ENCODE results near the gene TSEN15.

The TSEN15 gene

DNA sequence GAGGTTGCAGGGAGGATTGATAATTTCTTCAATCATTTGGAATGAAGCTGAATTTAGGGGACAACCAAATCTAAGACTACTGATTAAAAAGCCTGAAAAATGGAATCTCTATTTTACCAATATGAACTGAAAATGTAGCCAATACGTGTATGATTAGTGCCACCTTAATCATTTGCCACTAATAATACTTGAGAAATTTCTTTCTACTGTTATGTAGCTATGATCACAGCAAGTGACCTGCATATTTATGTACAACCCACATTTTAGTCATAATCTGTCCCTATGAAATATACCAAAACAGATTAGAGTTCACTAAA is 20.5 kb upstream of the TSEN15 start:
- WGBS (ENCODE audit: insufficient coverage, insufficient read length) = no CpG with 5 or more reads among the region's 1 CpG
- H3K36me3 ChIP-seq (ENCODE audit: control insufficient read depth, insufficient read depth, low read length) = no peaks in the 10 kb centered on the region
- no peak overlapping the region for H3K27ac ChIP-seq (ENCODE audit: low read length)
- no peak for DNase-seq (ENCODE audit: low read depth, low spot score)
- H3K4me3 ChIP-seq (ENCODE audit: low read length) = no peak overlapping the region
- no peaks in the 10 kb centered on the region for H3K4me1 ChIP-seq (ENCODE audit: control insufficient read depth, insufficient read depth, low read length)
- no peaks in the 10 kb centered on the region for H3K9me3 ChIP-seq (ENCODE audit: control insufficient read depth, insufficient read depth, low read length)
- peaks cover 5% of the 10 kb centered on the region for H3K27me3 ChIP-seq (ENCODE audit: control insufficient read depth, insufficient read depth, low read length)

DNA sequence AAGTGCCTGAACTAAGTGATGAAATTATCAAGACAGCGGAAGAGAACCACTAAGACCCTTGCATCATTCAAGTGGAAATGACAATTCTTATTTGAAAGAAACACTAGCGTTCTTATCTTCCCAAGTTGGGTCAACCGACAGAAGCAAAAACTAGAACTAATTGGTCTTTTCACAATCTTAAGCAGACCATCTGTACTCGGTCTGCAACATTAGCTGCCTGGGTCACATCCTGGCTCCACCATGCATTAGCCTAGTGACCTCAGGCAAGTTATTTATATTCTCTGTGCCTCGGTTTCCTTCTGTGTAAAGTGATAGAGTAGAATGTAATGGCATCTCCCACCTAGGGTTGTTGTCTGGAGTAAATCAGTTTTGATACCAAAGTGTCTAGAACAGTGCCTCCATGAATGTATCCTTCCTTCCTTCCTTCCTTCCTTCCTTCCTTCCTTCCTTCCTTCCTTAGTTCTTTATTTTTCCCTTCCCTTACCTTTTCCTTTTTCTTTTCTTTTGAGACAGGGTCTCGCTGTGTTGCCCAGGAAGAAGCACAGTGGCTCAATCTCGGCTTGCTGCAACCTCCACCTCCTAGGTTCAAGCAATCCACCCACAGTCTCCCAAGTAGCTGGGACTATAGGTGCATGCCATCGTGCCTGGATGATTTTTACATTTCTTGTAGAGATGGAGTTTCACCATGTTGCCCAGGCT is 20.0 kb upstream of the TSEN15 start:
- no peak overlapping the region for H3K27ac ChIP-seq (ENCODE audit: low read length)
- no peak overlapping the region for H3K4me3 ChIP-seq (ENCODE audit: low read length)
- no CpG with 5 or more reads among the region's 8 CpGs for WGBS (ENCODE audit: insufficient coverage, insufficient read length)
- DNase-seq (ENCODE audit: low read depth, low spot score) = no peak
- no peaks in the 10 kb centered on the region for H3K4me1 ChIP-seq (ENCODE audit: control insufficient read depth, insufficient read depth, low read length)
- H3K36me3 ChIP-seq (ENCODE audit: control insufficient read depth, insufficient read depth, low read length) = no peaks in the 10 kb centered on the region
- no peaks in the 10 kb centered on the region for H3K9me3 ChIP-seq (ENCODE audit: control insufficient read depth, insufficient read depth, low read length)
- peaks cover 10% of the 10 kb centered on the region for H3K27me3 ChIP-seq (ENCODE audit: control insufficient read depth, insufficient read depth, low read length)

DNA sequence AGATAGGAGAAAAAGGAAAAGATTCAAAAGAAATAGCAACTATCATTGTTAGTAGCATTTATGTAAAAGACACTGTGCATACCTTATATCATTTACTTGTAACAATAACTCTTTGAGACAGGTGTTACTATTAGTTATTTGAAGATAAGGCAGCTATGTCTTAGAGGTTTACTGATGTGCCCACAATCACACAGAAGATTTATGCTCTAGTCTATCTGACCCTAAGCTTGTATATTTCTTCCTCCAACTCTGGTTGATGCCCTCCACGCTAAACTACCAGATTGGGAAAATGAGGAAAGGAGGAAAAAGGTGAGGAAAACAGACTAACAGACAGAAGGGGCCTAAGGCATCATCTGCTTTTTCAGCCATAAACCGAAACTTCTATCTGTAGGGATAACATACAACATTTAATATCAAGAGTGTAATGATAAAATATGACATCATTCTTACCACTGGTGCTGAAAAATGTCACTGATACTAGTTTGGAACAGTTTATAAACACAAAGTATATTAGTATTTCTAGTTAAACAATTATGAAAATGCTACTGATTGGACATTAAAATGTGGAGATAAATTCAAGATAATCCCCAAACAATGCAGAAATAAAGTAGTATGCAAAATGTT is 19.1 kb upstream of the TSEN15 start:
- no peak overlapping the region for H3K4me3 ChIP-seq (ENCODE audit: low read length)
- H3K27ac ChIP-seq (ENCODE audit: low read length) = no peak overlapping the region
- no peak for DNase-seq (ENCODE audit: low read depth, low spot score)
- no peaks in the 10 kb centered on the region for H3K4me1 ChIP-seq (ENCODE audit: control insufficient read depth, insufficient read depth, low read length)
- H3K27me3 ChIP-seq (ENCODE audit: control insufficient read depth, insufficient read depth, low read length) = peaks cover 11% of the 10 kb centered on the region
- H3K9me3 ChIP-seq (ENCODE audit: control insufficient read depth, insufficient read depth, low read length) = no peaks in the 10 kb centered on the region
- no peaks in the 10 kb centered on the region for H3K36me3 ChIP-seq (ENCODE audit: control insufficient read depth, insufficient read depth, low read length)
- WGBS (ENCODE audit: insufficient coverage, insufficient read length) = no CpG with 5 or more reads among the region's 2 CpGs

DNA sequence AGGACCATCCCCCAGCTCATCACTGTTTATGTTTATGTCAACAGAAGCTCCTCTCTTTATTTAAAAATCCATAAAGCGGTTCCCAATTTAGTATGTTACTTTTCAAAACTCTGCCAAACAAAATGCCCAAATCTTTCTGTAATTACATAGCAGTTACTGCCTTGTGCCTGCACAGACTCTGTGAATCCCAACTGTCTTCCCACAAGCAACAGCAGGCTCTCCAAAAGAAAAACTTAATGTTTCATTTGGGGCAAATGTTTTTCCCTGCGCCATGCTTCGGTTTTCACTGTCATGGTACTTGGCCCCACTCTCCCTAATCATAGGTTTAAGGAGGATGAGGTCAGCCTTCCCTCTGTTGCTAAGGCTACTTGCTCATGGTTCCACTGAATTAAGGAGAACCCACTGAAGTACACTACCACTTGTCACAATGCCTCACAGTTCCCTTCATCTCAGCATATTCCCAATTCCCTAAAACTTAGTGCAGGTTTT is 18.6 kb upstream of the TSEN15 start:
- no peaks in the 10 kb centered on the region for H3K4me1 ChIP-seq (ENCODE audit: control insufficient read depth, insufficient read depth, low read length)
- H3K4me3 ChIP-seq (ENCODE audit: low read length) = no peak overlapping the region
- DNase-seq (ENCODE audit: low read depth, low spot score) = no peak
- WGBS (ENCODE audit: insufficient coverage, insufficient read length) = no CpG with 5 or more reads among the region's 3 CpGs
- H3K9me3 ChIP-seq (ENCODE audit: control insufficient read depth, insufficient read depth, low read length) = no peaks in the 10 kb centered on the region
- no peaks in the 10 kb centered on the region for H3K36me3 ChIP-seq (ENCODE audit: control insufficient read depth, insufficient read depth, low read length)
- no peak overlapping the region for H3K27ac ChIP-seq (ENCODE audit: low read length)
- H3K27me3 ChIP-seq (ENCODE audit: control insufficient read depth, insufficient read depth, low read length) = peaks cover 17% of the 10 kb centered on the region

DNA sequence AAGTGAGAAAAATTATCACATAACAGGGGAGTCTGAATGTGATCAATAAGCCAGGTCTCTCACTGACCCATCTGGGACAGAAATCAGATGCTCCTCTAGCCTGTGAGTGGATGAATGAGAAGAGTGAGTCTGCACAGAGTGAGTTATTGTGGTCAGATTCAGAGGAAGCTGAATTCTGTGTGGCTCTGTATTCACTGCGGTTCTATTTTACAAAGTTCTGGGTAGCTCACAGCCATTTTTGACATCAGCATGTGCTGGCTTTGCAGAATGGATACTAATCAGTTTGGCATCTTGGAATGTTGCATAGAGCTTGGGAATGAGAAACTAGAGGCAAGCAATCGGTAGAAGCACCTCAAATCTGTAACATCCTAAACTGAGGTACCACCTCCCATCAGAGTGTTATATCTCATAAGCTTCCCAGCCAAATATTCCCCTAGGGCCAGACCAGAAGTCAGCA is 17.8 kb upstream of the TSEN15 start:
- no peak for DNase-seq (ENCODE audit: low read depth, low spot score)
- Histone ChIP-seq H3K9me3 (ENCODE audit: control insufficient read depth, insufficient read depth, low read length) (no peaks in the 10 kb centered on the region), H3K4me3 (ENCODE audit: low read length) (no peak overlapping the region), H3K27me3 (ENCODE audit: control insufficient read depth, insufficient read depth, low read length) (peaks cover 22% of the 10 kb centered on the region), H3K36me3 (ENCODE audit: control insufficient read depth, insufficient read depth, low read length) (no peaks in the 10 kb centered on the region), H3K27ac (ENCODE audit: low read length) (no peak overlapping the region), H3K4me1 (ENCODE audit: control insufficient read depth, insufficient read depth, low read length) (no peaks in the 10 kb centered on the region)
- no CpG with 5 or more reads among the region's 2 CpGs for WGBS (ENCODE audit: insufficient coverage, insufficient read length)

DNA sequence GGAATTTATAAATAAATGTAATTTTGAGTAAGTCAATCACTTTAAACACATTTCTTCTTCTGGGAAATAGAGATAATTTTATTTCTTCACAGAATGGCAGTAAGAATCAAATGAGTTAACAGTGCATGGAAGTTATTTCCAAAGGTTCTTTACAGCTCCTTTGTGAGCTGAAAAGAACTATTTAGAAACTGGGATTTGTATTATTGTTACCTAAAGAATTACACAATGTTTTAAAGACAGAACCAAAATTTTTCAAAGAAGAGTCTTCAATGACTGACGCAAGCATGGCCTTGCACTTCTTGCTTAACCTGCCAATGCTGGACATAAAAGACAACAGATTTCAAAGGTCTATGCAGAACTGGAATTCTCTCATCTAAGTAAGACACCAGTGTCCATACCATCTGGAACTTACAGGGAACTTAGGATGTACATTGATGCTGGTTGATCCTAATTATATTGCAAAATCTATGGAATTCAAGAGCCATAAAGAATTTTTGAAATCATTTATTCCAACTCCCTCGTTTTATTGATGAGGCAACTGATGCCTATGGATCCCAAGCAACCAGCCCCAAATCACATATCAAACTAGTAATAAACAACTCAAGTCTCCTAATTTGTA is 16.7 kb upstream of the TSEN15 start:
- no peak overlapping the region for H3K27ac ChIP-seq (ENCODE audit: low read length)
- no peaks in the 10 kb centered on the region for H3K4me1 ChIP-seq (ENCODE audit: control insufficient read depth, insufficient read depth, low read length)
- no peaks in the 10 kb centered on the region for H3K36me3 ChIP-seq (ENCODE audit: control insufficient read depth, insufficient read depth, low read length)
- DNase-seq (ENCODE audit: low read depth, low spot score) = no peak
- no CpG with 5 or more reads among the region's 2 CpGs for WGBS (ENCODE audit: insufficient coverage, insufficient read length)
- H3K27me3 ChIP-seq (ENCODE audit: control insufficient read depth, insufficient read depth, low read length) = peaks cover 26% of the 10 kb centered on the region
- no peaks in the 10 kb centered on the region for H3K9me3 ChIP-seq (ENCODE audit: control insufficient read depth, insufficient read depth, low read length)
- H3K4me3 ChIP-seq (ENCODE audit: low read length) = no peak overlapping the region

DNA sequence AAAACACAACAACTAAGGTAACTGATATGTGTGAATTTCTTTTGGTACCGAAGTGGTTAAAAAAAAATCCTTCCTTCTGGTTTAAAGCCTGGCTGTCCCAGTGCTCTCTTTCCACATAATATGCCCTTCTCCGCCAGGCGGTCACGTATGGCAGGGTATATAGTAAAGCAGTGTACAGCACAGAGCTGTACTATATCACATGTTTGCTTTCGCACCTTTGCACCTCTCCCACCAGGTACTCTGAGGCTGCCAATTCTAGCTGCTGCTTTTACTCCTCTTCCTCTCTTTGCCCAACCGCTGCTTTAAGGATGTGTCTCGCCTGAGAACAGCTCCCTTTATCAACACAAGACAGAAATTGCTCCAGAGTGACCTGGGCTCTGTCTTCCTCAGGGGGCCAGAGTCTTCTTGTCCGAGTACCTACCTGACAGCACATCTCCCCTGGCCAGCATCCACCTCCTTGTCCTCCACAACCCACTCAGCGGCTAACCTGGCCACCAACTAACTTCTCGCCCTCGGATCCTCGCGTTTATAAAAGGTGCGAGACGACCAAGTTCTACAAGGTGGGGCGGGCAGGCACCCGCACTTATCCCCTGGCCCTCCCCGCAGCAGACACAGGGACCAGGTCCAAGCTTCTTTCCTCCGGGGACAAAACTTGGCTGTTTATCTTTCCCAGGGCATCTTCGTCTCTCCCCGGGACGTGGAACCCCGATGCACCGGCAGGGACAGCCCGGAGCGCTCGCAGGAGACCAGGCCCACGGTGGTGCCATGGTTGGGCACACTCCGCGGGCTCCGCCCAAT is 15.6 kb upstream of the TSEN15 start:
- DNase-seq (ENCODE audit: low read depth, low spot score) = no peak
- H3K27me3 ChIP-seq (ENCODE audit: control insufficient read depth, insufficient read depth, low read length) = peaks cover 26% of the 10 kb centered on the region
- H3K4me3 ChIP-seq (ENCODE audit: low read length) = peak overlapping the region; percentile 57; the same call in 1 of the 2 replicates
- no CpG with 5 or more reads among the region's 31 CpGs for WGBS (ENCODE audit: insufficient coverage, insufficient read length)
- no peak overlapping the region for H3K27ac ChIP-seq (ENCODE audit: low read length)
- H3K36me3 ChIP-seq (ENCODE audit: control insufficient read depth, insufficient read depth, low read length) = no peaks in the 10 kb centered on the region
- H3K9me3 ChIP-seq (ENCODE audit: control insufficient read depth, insufficient read depth, low read length) = no peaks in the 10 kb centered on the region
- H3K4me1 ChIP-seq (ENCODE audit: control insufficient read depth, insufficient read depth, low read length) = no peaks in the 10 kb centered on the region

DNA sequence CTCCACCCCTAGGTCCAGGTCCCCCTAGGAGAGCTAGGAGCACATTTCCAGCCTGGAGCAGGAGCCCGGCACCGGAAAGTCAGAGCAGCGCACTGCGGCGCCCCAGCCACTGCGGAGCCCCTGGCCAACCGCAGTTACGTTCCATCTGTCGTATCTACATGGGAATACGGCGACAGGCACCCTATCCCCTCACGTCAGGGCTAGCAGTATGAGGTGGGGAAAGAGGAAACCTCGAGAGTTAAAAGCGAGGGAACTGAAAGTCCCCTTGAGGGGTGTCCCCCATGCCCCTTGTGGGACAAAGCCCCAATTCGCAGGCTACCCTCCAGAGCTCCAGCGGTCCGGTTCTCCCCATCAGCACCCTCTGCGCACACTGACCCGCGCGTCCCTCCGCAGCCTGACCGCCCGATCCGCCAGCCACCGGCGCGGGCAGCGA is 15.0 kb upstream of the TSEN15 start:
- no CpG with 5 or more reads among the region's 29 CpGs for WGBS (ENCODE audit: insufficient coverage, insufficient read length)
- no peaks in the 10 kb centered on the region for H3K4me1 ChIP-seq (ENCODE audit: control insufficient read depth, insufficient read depth, low read length)
- no peak for DNase-seq (ENCODE audit: low read depth, low spot score)
- H3K9me3 ChIP-seq (ENCODE audit: control insufficient read depth, insufficient read depth, low read length) = no peaks in the 10 kb centered on the region
- H3K4me3 ChIP-seq (ENCODE audit: low read length) = peak overlapping the region; percentile 57; the same call in 1 of the 2 replicates
- no peaks in the 10 kb centered on the region for H3K36me3 ChIP-seq (ENCODE audit: control insufficient read depth, insufficient read depth, low read length)
- peaks cover 26% of the 10 kb centered on the region for H3K27me3 ChIP-seq (ENCODE audit: control insufficient read depth, insufficient read depth, low read length)
- no peak overlapping the region for H3K27ac ChIP-seq (ENCODE audit: low read length)

DNA sequence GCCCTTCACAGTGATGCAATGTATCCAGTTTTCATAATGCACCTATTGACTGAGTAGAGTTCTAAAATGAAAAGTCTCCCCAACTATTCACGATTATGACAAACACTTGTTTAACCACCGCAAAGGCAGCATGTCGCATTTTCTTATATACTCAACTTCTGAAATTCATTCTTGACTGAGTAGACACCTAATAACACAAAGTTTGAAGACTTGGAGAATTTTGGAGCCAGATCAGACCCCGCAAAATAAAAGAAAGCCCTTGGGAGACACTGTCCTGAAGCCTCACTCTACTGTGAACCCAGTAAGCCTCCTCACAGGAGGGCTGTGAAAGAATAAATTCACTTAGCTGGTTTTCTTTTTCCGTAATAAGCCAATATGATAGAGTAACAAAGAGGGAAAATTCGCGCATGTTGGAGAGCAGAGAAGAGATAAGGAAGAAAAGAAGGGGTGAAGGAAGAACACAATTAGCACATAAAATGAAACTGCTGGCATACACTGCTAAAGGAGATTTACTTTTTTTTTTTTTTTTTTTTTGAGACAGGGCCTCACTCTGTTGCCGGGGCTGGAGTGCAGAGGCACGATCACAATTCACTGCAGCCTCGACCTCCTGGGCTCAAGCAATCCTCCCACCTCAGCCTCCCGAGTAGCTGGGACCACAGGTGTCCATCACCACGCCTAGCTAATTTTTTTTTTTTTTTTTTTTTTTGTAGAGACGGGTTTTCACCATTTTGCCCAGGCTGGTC is 13.5 kb upstream of the TSEN15 start:
- no peak for DNase-seq (ENCODE audit: low read depth, low spot score)
- Histone ChIP-seq H3K36me3 (ENCODE audit: control insufficient read depth, insufficient read depth, low read length) (no peaks in the 10 kb centered on the region), H3K9me3 (ENCODE audit: control insufficient read depth, insufficient read depth, low read length) (no peaks in the 10 kb centered on the region), H3K27ac (ENCODE audit: low read length) (no peak overlapping the region), H3K4me3 (ENCODE audit: low read length) (peak overlapping the region; percentile 57; the same call in 1 of the 2 replicates), H3K27me3 (ENCODE audit: control insufficient read depth, insufficient read depth, low read length) (peaks cover 26% of the 10 kb centered on the region), H3K4me1 (ENCODE audit: control insufficient read depth, insufficient read depth, low read length) (no peaks in the 10 kb centered on the region)
- WGBS (ENCODE audit: insufficient coverage, insufficient read length) = no CpG with 5 or more reads among the region's 13 CpGs

DNA sequence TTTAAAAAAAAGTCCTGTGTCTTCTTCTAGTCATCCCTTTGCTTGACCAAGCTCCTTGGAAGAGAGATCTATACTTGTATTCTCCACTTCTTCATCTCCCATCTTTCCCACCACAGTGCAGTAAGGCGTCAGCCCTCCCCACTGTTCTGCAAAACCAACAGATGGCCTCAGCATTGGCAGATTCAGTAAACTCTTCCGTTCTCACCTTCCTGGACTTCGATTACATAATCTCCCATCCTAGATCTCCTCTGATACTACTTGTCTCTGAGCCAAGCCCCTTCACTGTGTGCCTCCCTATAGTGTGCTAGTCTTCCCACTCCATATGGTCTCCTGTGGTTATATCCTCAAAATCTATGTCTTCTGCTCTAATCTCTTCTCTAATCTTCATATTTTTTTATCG is 12.4 kb upstream of the TSEN15 start:
- Histone ChIP-seq H3K4me1 (ENCODE audit: control insufficient read depth, insufficient read depth, low read length) (no peaks in the 10 kb centered on the region), H3K4me3 (ENCODE audit: low read length) (no peak overlapping the region), H3K27ac (ENCODE audit: low read length) (no peak overlapping the region), H3K9me3 (ENCODE audit: control insufficient read depth, insufficient read depth, low read length) (no peaks in the 10 kb centered on the region), H3K27me3 (ENCODE audit: control insufficient read depth, insufficient read depth, low read length) (peaks cover 26% of the 10 kb centered on the region), H3K36me3 (ENCODE audit: control insufficient read depth, insufficient read depth, low read length) (no peaks in the 10 kb centered on the region)
- DNase-seq (ENCODE audit: low read depth, low spot score) = no peak
- WGBS (ENCODE audit: insufficient coverage, insufficient read length) = no CpG with 5 or more reads among the region's 4 CpGs

All from iPS DF 6.9 (cell line).